Upper lobe of left lung (tissue), 6 donors: ENCODE measurements around the gene PLS3. TPM values are rescaled to one million over a fixed set of nuclear protein-coding genes. Genes with fewer than 3 reads are reported as not detected.

Experiments used
- ATAC-seq, 2 donors: fragments of 200-7000 bp; cut with Tn5 transposase; one replicate each; pipeline ENCODE4 v1.9.1; 2022; ENCODE audit warnings: mild to moderate bottlenecking in 2 of 2, moderate library complexity in 2 of 2; ENCODE audit not compliant: low FRiP score in 2 of 2
- DNase-seq, 2 donors: peaks; one replicate each; pipeline ENCODE4 v3.0.0-alpha.2; 2019 to 2020
- H3K27ac ChIP-seq, 4 donors: fragments of 200-600 bp; sonication (generic); one replicate each; pipeline ENCODE4 v1.5.1; 2016 to 2019
- H3K27me3 ChIP-seq, 4 donors: fragments of 200-600 bp; sonication (generic); one replicate each; pipeline ENCODE4 v1.5.1; 2017 to 2019
- H3K36me3 ChIP-seq, 4 donors: fragments of 200-600 bp; sonication (generic); one replicate each; pipeline ENCODE4 v1.5.1; 2016 to 2019
- H3K4me1 ChIP-seq, 4 donors: fragments of 200-600 bp; sonication (generic); one replicate each; pipeline ENCODE4 v1.5.1; 2018 to 2019
- H3K4me3 ChIP-seq, 4 donors: fragments of 200-600 bp; sonication (generic); one replicate each; pipeline ENCODE4 v1.5.1; 2017 to 2019; ENCODE audit warnings: mild to moderate bottlenecking in 2 of 4, moderate library complexity in 1 of 4
- H3K9me3 ChIP-seq, 4 donors: fragments of 200-600 bp; sonication (generic); one replicate each; pipeline ENCODE4 v1.5.1; 2018 to 2019
- EP300 ChIP-seq, 4 donors: sonication (generic); formaldehyde crosslinking; IDR thresholded peaks; one replicate each; pipeline ENCODE4 v1.5.1; 2017; ENCODE audit warnings: antibody characterized with exemption in 4 of 4, control low read depth in 2 of 4
- POLR2A ChIP-seq, 4 donors: fragments of 450-650 bp; IDR thresholded peaks; one replicate each; pipeline ENCODE4 v1.5.1; 2016 to 2017; ENCODE audit warnings: antibody characterized with exemption in 4 of 4, mild to moderate bottlenecking in 2 of 4
- POLR2AphosphoS5 ChIP-seq, 2 donors: sonication (generic); formaldehyde crosslinking; IDR thresholded peaks; one replicate each; pipeline ENCODE4 v1.5.1; 2017; ENCODE audit warnings: antibody characterized with exemption in 2 of 2
- WGBS, 2 donors: methylation state at CpG; one replicate each; pipeline ENCODE4 v1.1.5; 2017 to 2018; 5-methylcytosine and 5-hydroxymethylcytosine counted together
- small RNA-seq, 4 donors: library from RNA; depleted of rRNA; stranded (forward); fragments of <200 nt; gene quantifications; one replicate each; pipeline ENCODE3, GENCODE V24; 2016
- total RNA-seq, 6 donors: library from RNA; depleted of rRNA in 4 of 6; stranded (reverse); fragments of >200 nt in 4 of 6; gene quantifications; one replicate each; pipeline versions ENCODE4 v1.1.0 to v1.2.1, GENCODE V29; 2016 to 2021
- TF ChIP-seq, protein P1 (sequence below), 6 experiments: fragments of 450-650 bp in 4 of 6; fragments of 200-600 bp in 2 of 6; sonication (generic) in 2 of 6; IDR thresholded peaks; one replicate each; pipeline ENCODE4 v1.5.1; 2016 to 2019; ENCODE audit warnings: antibody characterized with exemption in 6 of 6
- donor health status: DM: no; HTN: no; CAD: no; lungs with moderate emphysema.
- donor health status: DM: no; HTN: yes; CAD: no; lungs with severe emphysema.

PLS3 gene
- total RNA-seq, 6 donors from 2014 or later = 56.6 to 199 (median 157) TPM

DNA sequence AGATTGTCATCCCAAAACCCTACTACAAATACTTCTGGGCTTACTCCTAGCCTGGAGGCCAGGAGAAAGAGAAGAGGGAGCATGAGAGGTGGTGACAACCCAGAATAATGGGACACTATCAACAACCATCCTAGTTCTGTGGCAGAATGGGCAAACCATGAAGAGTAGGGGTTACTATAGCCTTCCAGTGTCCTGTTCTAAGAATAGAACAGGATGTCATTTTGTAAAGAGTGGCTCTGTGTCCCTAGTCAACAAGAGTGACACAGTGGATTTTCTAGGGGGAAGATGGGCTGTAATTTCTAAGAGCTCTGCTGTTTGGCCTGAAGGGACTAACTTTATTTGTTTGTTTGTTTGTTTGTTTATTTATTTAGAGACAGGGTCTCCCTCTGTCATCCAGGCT is 136.0 kb downstream of the PLS3 start:
- Histone ChIP-seq H3K27me3 (no peaks in the 10 kb centered on the region), H3K27ac (no peak overlapping the region), H3K36me3 (no peaks in the 10 kb centered on the region), H3K4me3 (no peak overlapping the region), H3K4me1 (no peaks in the 10 kb centered on the region), H3K9me3 (no peaks in the 10 kb centered on the region)
- TF ChIP-seq POLR2AphosphoS5 (IDR thresholded peaks at IDR 0.05) (no peak), EP300 (IDR thresholded peaks at IDR 0.05) (no peak), POLR2A (IDR thresholded peaks at IDR 0.05) (no peak)
- TF ChIP-seq, protein P1, sequence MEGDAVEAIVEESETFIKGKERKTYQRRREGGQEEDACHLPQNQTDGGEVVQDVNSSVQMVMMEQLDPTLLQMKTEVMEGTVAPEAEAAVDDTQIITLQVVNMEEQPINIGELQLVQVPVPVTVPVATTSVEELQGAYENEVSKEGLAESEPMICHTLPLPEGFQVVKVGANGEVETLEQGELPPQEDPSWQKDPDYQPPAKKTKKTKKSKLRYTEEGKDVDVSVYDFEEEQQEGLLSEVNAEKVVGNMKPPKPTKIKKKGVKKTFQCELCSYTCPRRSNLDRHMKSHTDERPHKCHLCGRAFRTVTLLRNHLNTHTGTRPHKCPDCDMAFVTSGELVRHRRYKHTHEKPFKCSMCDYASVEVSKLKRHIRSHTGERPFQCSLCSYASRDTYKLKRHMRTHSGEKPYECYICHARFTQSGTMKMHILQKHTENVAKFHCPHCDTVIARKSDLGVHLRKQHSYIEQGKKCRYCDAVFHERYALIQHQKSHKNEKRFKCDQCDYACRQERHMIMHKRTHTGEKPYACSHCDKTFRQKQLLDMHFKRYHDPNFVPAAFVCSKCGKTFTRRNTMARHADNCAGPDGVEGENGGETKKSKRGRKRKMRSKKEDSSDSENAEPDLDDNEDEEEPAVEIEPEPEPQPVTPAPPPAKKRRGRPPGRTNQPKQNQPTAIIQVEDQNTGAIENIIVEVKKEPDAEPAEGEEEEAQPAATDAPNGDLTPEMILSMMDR (IDR thresholded peaks at IDR 0.05) = no peak
- DNase-seq = no peak
- ATAC-seq = no peak

DNA sequence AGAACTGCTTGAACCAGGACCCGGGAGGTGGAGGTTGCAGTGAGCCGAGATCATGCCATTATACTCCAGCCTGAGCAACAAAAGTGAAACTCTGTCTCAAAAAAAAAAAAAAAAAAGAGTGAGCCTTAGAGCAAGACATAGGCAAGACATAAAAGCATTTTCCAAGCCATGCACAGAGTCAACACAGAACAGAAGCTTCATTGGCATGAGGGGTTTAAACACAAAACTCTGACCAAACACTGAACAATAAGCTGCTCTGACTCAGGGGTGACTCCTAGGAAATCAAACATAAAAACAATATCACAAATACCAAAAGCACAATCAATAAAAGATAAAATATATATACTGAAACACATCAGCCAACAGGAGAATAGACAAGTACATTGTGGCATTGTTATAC is 136.8 kb downstream of the PLS3 start:
- Histone ChIP-seq H3K27ac (no peak overlapping the region), H3K4me3 (no peak overlapping the region), H3K27me3 (no peaks in the 10 kb centered on the region), H3K9me3 (no peaks in the 10 kb centered on the region), H3K36me3 (no peaks in the 10 kb centered on the region), H3K4me1 (no peaks in the 10 kb centered on the region)
- WGBS, 2 donors = 96 to 100% methylated on average over 2 of the region's 2 CpGs
- DNase-seq = no peak
- ATAC-seq = no peak
- TF ChIP-seq POLR2AphosphoS5 (IDR thresholded peaks at IDR 0.05) (no peak), POLR2A (IDR thresholded peaks at IDR 0.05) (no peak), EP300 (IDR thresholded peaks at IDR 0.05) (no peak)
- TF ChIP-seq, protein P1 (IDR thresholded peaks at IDR 0.05) = no peak

Small RNA genes lying within 50 kb of the gene (small RNA-seq; reads per million reads assigned to genes)
- 0 reads per million in 4 donors for gene RF00264
